ENCODE results near the gene TNFRSF19.

- TF ChIP-seq NCOA2 (CRISPR knock-in tag; IDR thresholded peaks at IDR 0.05): no peak
- TF ChIP-seq PRDM4 (CRISPR knock-in tag; IDR thresholded peaks at IDR 0.05; ENCODE audit: borderline replicate concordance): no peak
Measured at GRCh38 chr13:23563085-23563845, 6.9 kb upstream of the TNFRSF19 start.
